PC-3 (cell line): ENCODE measurements around the gene FHAD1. TPM values are rescaled to one million over a fixed set of nuclear protein-coding genes. Genes with fewer than 3 reads are reported as not detected.

Source experiments
- ATAC-seq: fragments of 200-7000 bp; cut with Tn5 transposase; 2 replicates; pipeline ENCODE4 v1.9.1; 2020; ENCODE audit warnings: mild to moderate bottlenecking, moderate library complexity
- BruUV-seq: library from RNA; stranded (reverse); fragments of 400-500 nt; replicated peaks from 2 replicates; lab custom pipeline; 2021; lab: Mats Ljungman, UMichigan
- CTCF ChIA-PET: fragments of 300-600 bp; sonication (Branson Sonifier 250); formaldehyde crosslinking; loops from one replicate; lab custom pipeline; 2022; ENCODE audit warnings: antibody characterized with exemption; lab: Charles Lee
- POLR2A ChIA-PET: fragments of 300-600 bp; sonication (Branson Sonifier 250); formaldehyde crosslinking; loops from one replicate; lab custom pipeline; 2022; ENCODE audit warnings: antibody characterized with exemption; ENCODE audit not compliant: unreplicated experiment; lab: Charles Lee
- DNase-seq: peaks from one replicate; pipeline ENCODE4 v3.0.0-alpha.2; 2015
- H2AFZ ChIP-seq: fragments of 300-600 bp; sonication (generic); 2 replicates; pipeline ENCODE4 v1.6.0; 2016; ENCODE audit warnings: antibody characterized with exemption, low read length
- H3F3A ChIP-seq: fragments of 300-600 bp; sonication (generic); one replicate; pipeline ENCODE4 v1.6.0; 2017; ENCODE audit warnings: antibody characterized with exemption, low read length, control low read depth, mild to moderate bottlenecking; ENCODE audit not compliant: unreplicated experiment
- H3K27ac ChIP-seq: fragments of 300-600 bp; sonication (generic); 2 replicates; pipeline ENCODE4 v1.5.1; 2016; ENCODE audit warnings: mild to moderate bottlenecking, low read length
- H3K27me3 ChIP-seq: fragments of 300-600 bp; sonication (generic); 2 replicates; pipeline ENCODE4 v1.6.1; 2016; ENCODE audit warnings: low read length, mixed read lengths
- H3K36me3 ChIP-seq: fragments of 300-600 bp; sonication (generic); 2 replicates; pipeline ENCODE4 v1.6.1; 2016; ENCODE audit warnings: low read depth, mixed run types, low read length, mixed read lengths
- H3K4me1 ChIP-seq: fragments of 300-600 bp; sonication (generic); 2 replicates; pipeline ENCODE4 v1.5.1; 2016; ENCODE audit warnings: low read length; ENCODE audit not compliant: insufficient read depth
- H3K4me2 ChIP-seq: fragments of 300-600 bp; sonication (generic); 2 replicates; pipeline ENCODE4 v1.6.0; 2016; ENCODE audit warnings: low read length
- H3K4me3 ChIP-seq: fragments of 300-600 bp; sonication (generic); 2 replicates; pipeline ENCODE4 v1.5.1; 2016; ENCODE audit warnings: mild to moderate bottlenecking, low read length, mixed read lengths
- H3K79me2 ChIP-seq: fragments of 300-600 bp; sonication (generic); 2 replicates; pipeline ENCODE4 v1.6.1; 2017; ENCODE audit warnings: low read length, mixed read lengths
- H3K9ac ChIP-seq: fragments of 300-600 bp; sonication (generic); 2 replicates; pipeline ENCODE4 v1.6.0; 2016; ENCODE audit warnings: mild to moderate bottlenecking, low read length
- H3K9me2 ChIP-seq: fragments of 300-600 bp; sonication (generic); replicated peaks from 2 replicates; pipeline ENCODE4 v1.6.1; 2016; ENCODE audit warnings: mixed run types, low read length, mixed read lengths
- H3K9me3 ChIP-seq: fragments of 300-600 bp; sonication (generic); 2 replicates; pipeline ENCODE4 v1.6.1; 2016; ENCODE audit warnings: low read length, mixed read lengths
- H4K20me1 ChIP-seq: fragments of 300-600 bp; sonication (generic); 2 replicates; pipeline ENCODE4 v1.6.1; 2016; ENCODE audit warnings: low read length, mixed read lengths
- EZH2 ChIP-seq: fragments of 300-600 bp; sonication (generic); IDR thresholded peaks from one replicate; pipeline ENCODE4 v1.6.1; 2017; ENCODE audit warnings: antibody characterized with exemption, mild to moderate bottlenecking, low read length; ENCODE audit not compliant: unreplicated experiment
- EZH2phosphoT487 ChIP-seq: fragments of 300-600 bp; sonication (generic); IDR thresholded peaks from 2 replicates; pipeline ENCODE4 v1.6.1; 2018; ENCODE audit warnings: mild to moderate bottlenecking, antibody characterized with exemption, low read length, borderline replicate concordance
- intact Hi-C: fragments of 100-400 bp; cut with micrococcal nuclease; formaldehyde crosslinking; loops from 2 replicates; pipeline ENCODE4 v1.9.0; 2023
- total RNA-seq: library from RNA; depleted of rRNA; stranded (reverse); fragments of >200 nt; gene quantifications from 2 replicates; pipeline ENCODE4 v1.2.3, GENCODE V29; 2014
- TF ChIP-seq, protein P1 (sequence below): fragments of 300-600 bp; sonication (generic); conservative IDR thresholded peaks from 2 replicates; pipeline ENCODE4 v1.5.1; 2017; ENCODE audit warnings: antibody characterized with exemption, low read depth, mild to moderate bottlenecking, low read length

Gene FHAD1
- total RNA-seq, 1 experiment from 2014 or later = 0.95 TPM

DNA sequence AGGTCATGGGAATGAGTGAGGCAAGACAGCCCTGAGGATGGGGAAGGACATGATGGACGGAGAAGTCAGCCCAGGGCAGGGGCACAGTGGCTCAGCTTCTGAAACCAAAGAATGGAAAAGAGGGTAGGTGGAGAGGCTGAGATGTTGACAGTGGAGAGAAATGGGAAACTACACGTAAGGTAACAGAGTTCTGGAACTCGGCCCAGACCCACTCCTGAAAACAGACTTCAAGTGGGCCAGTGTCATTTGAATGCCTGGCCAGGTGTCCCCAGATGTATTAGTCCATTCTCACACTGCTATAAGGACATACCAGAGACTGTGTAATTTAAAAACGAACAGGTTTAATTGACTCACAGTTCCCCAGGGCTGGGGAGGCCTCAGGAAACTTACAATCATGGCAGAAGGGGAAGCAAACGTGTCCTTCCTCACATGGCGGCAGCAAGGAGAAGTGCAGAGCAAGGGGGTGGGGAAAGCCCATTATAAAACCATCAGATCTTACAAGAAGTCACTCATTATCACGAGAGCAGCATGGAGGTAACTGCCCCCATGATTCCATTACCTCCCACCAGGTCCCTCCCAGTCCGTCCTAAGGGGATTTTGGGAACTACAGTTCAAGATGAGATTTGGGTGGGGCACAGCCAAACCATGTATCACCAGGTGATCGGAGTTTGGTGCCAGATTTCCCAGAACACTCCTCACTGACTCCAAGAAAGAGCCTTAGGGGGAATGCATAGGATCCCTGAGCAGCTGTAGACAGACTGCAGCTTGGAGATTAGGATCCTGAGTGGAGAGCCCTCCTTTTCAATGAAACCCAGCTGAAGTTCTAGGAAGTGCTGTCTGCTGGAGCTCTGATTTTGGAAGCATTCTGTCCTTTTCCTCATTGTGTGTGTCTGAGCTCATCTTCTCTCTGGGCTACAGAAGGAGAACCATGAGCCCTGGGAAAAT lies 40.3 kb downstream of the FHAD1 start:
- H3K4me2 ChIP-seq = no peak overlapping the region
- POLR2A ChIA-PET = no interaction called here
- no peaks in the 10 kb centered on the region for H3K79me2 ChIP-seq
- H3K27me3 ChIP-seq = no peaks in the 10 kb centered on the region
- no peaks in the 10 kb centered on the region for H3K9me3 ChIP-seq
- ATAC-seq (no peak), DNase-seq (no peak)
- H3K9ac ChIP-seq = no peak overlapping the region
- H3K9me2 ChIP-seq = no peaks in the 10 kb centered on the region
- H3K4me1 ChIP-seq = peaks cover 19% of the 10 kb centered on the region
- H3F3A ChIP-seq = no peaks in the 10 kb centered on the region
- no peak overlapping the region for H3K27ac ChIP-seq
- intact Hi-C loops = no loop called here
- CTCF ChIA-PET = interaction anchor here (0.6 to 0.7 kb wide), 2 partner anchors 53 to 454 kb away, joined by 3 read pairs; no protein-coding TSS in a partner anchor
- TF ChIP-seq, protein P1, sequence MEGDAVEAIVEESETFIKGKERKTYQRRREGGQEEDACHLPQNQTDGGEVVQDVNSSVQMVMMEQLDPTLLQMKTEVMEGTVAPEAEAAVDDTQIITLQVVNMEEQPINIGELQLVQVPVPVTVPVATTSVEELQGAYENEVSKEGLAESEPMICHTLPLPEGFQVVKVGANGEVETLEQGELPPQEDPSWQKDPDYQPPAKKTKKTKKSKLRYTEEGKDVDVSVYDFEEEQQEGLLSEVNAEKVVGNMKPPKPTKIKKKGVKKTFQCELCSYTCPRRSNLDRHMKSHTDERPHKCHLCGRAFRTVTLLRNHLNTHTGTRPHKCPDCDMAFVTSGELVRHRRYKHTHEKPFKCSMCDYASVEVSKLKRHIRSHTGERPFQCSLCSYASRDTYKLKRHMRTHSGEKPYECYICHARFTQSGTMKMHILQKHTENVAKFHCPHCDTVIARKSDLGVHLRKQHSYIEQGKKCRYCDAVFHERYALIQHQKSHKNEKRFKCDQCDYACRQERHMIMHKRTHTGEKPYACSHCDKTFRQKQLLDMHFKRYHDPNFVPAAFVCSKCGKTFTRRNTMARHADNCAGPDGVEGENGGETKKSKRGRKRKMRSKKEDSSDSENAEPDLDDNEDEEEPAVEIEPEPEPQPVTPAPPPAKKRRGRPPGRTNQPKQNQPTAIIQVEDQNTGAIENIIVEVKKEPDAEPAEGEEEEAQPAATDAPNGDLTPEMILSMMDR = no peak
- H3K4me3 ChIP-seq = no peak overlapping the region
- BruUV-seq = no TSS peak
- no peak overlapping the region for H2AFZ ChIP-seq
- no peaks in the 10 kb centered on the region for H4K20me1 ChIP-seq
- H3K36me3 ChIP-seq = no peaks in the 10 kb centered on the region

DNA sequence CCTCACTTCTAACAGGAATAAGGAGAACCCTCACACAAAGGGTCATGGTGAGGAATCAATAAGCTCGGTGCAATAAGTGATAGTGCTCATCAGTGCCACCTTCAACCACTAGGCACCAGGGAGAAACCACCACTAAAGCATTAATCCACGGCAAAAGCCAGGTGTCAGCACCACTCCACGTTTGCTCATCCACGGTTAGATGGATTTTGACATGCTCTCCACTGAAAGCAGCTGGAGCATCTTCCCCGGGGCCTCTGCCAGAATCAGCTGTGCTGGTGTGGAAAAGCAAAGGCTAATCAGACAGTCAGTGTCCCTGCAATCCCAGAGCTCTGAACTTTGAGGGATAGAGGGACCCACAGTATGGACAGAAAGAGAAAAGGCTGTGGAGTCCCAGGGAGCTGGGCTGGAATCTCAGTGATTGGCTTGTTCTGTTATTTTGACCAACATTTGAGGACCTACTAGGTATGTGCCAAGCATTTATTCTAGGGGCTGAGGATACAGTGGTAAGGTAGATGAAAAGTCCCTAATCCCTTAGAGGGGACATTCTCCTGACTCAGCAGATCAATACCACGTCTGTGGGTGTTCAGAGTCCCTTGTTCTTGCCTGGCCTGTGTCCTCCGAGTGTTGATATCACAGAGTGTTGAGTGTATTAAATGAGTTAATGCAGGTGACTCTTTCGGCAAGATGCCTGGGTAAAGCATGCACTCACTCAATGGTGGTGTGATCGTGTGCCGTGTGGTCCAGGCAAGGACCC lies 41.3 kb downstream of the FHAD1 start:
- H3K9ac ChIP-seq = no peak overlapping the region
- H3K27me3 ChIP-seq = no peaks in the 10 kb centered on the region
- CTCF ChIA-PET = interaction anchor here (0.5 to 0.7 kb wide), 3 partner anchors 52 to 453 kb away, joined by 3 to 5 read pairs (median 3); no protein-coding TSS in a partner anchor
- no peaks in the 10 kb centered on the region for H3K9me2 ChIP-seq
- DNase-seq (no peak), ATAC-seq (no peak)
- no peaks in the 10 kb centered on the region for H3K9me3 ChIP-seq
- no peak overlapping the region for H2AFZ ChIP-seq
- no peaks in the 10 kb centered on the region for H3F3A ChIP-seq
- H3K36me3 ChIP-seq = no peaks in the 10 kb centered on the region
- no TSS peak for BruUV-seq
- H3K4me2 ChIP-seq = no peak overlapping the region
- H3K27ac ChIP-seq = no peak overlapping the region
- no peak overlapping the region for H3K4me3 ChIP-seq
- no peaks in the 10 kb centered on the region for H4K20me1 ChIP-seq
- H3K79me2 ChIP-seq = no peaks in the 10 kb centered on the region
- H3K4me1 ChIP-seq = peaks cover 14% of the 10 kb centered on the region
- POLR2A ChIA-PET = no interaction called here
- TF ChIP-seq, protein P1 = peak; percentile 19; the same call in 1 of the 2 replicates
- no peak for TF ChIP-seq EZH2
- no peak for TF ChIP-seq EZH2phosphoT487
- intact Hi-C loops = no loop called here
